ENCODE results near the gene KRT77.

KRT77 gene

GRCh38 chr12:52685406-52685890 is 17.9 kb downstream of the KRT77 start:
- ChIA-PET POLR2A (interaction anchor here (0.7 kb wide), 1 partner anchor 152 kb away, joined by 3 read pairs; no protein-coding TSS in a partner anchor), CTCF (interaction anchor here (0.6 kb wide), 1 partner anchor 531 kb away, joined by 5 read pairs; no protein-coding TSS in a partner anchor)
- H3K4me3 ChIP-seq (ENCODE audit: low read depth, low read length): no peak overlapping the region
- TF ChIP-seq ZNF785 (tag by site-specific recombination; IDR thresholded peaks at IDR 0.05): no peak
- TF ChIP-seq ZNF521 (tag by site-specific recombination; IDR thresholded peaks at IDR 0.05): no peak
- TF ChIP-seq ZNF391 (tag by site-specific recombination; IDR thresholded peaks at IDR 0.05; ENCODE audit: borderline replicate concordance, low read depth): no peak
- no peak for TF ChIP-seq ZBTB11 (tag by site-specific recombination; conservative IDR thresholded peaks at IDR 0.05; ENCODE audit: low read depth)
- no peak for TF ChIP-seq ZNF175 (tag by site-specific recombination; IDR thresholded peaks at IDR 0.05)
- TF ChIP-seq SCRT1 (tag by site-specific recombination; IDR thresholded peaks at IDR 0.05; ENCODE audit: borderline replicate concordance): no peak
- TF ChIP-seq ZNF394 (tag by site-specific recombination; IDR thresholded peaks at IDR 0.05; ENCODE audit: borderline replicate concordance): no peak
- no peaks in the 10 kb centered on the region for H3K36me3 ChIP-seq (ENCODE audit: control insufficient read depth in 2 of 2, insufficient read depth in 1 of 2, low read length in 2 of 2)
- no peaks in the 10 kb centered on the region for H3K4me1 ChIP-seq (ENCODE audit: control insufficient read depth, insufficient read depth, low read length)
- no peak overlapping the region for H3K27ac ChIP-seq (ENCODE audit: extremely low read depth, low read depth, low read length)
- H3K9me3 ChIP-seq (ENCODE audit: control insufficient read depth, insufficient read depth, low read depth, low read length): no peaks in the 10 kb centered on the region

- POLR2A ChIA-PET: interaction anchor here (0.7 kb wide), 1 partner anchor 153 kb away, joined by 3 read pairs; no protein-coding TSS in a partner anchor
- TF ChIP-seq ZNF311 (tag by site-specific recombination; IDR thresholded peaks at IDR 0.05; ENCODE audit: borderline replicate concordance) (no peak), ZNF837 (tag by site-specific recombination; IDR thresholded peaks at IDR 0.05) (no peak), KLF10 (tag by site-specific recombination; IDR thresholded peaks at IDR 0.05) (no peak), ZNF223 (tag by site-specific recombination; IDR thresholded peaks at IDR 0.05) (no peak), ZNF114 (tag by site-specific recombination; IDR thresholded peaks at IDR 0.05) (no peak), EGR2 (tag by site-specific recombination; IDR thresholded peaks at IDR 0.05; ENCODE audit: low read depth) (no peak), ZNF561 (tag by site-specific recombination; IDR thresholded peaks at IDR 0.05; ENCODE audit: borderline replicate concordance) (no peak), GLI2 (tag by site-specific recombination; IDR thresholded peaks at IDR 0.05; ENCODE audit: borderline replicate concordance, low read depth) (no peak)
- no peak overlapping the region for H3K27ac ChIP-seq (ENCODE audit: extremely low read depth, low read depth, low read length)
Measured at GRCh38 chr12:52684431-52684830, 18.9 kb downstream of the KRT77 start.

GRCh38 chr12:52683575-52684300 is 19.6 kb downstream of the KRT77 start:
- Histone ChIP-seq H3K4me1 (ENCODE audit: control insufficient read depth, insufficient read depth, low read length) (no peaks in the 10 kb centered on the region), H3K9me3 (ENCODE audit: control insufficient read depth, insufficient read depth, low read depth, low read length) (no peaks in the 10 kb centered on the region), H3K27ac (ENCODE audit: extremely low read depth, low read depth, low read length) (no peak overlapping the region), H3K36me3 (ENCODE audit: control insufficient read depth in 2 of 2, insufficient read depth in 1 of 2, low read length in 2 of 2) (no peaks in the 10 kb centered on the region), H3K4me3 (ENCODE audit: low read depth, low read length) (no peak overlapping the region)
- ChIA-PET CTCF (interaction anchor here (1.0 kb wide), 1 partner anchor 562 kb away, joined by 3 read pairs; no protein-coding TSS in a partner anchor), POLR2A (no interaction called here)
- TF ChIP-seq ZNF707 (tag by site-specific recombination; IDR thresholded peaks at IDR 0.05) (no peak), ZNF335 (tag by site-specific recombination; conservative IDR thresholded peaks at IDR 0.05) (no peak), REST (tag by site-specific recombination; IDR thresholded peaks at IDR 0.05) (no peak), ATF2 (tag by site-specific recombination; IDR thresholded peaks at IDR 0.05; ENCODE audit: low read depth) (no peak), ZNF791 (tag by site-specific recombination; IDR thresholded peaks at IDR 0.05) (no peak), ZNF510 (tag by site-specific recombination; IDR thresholded peaks at IDR 0.05; ENCODE audit: insufficient replicate concordance) (no peak), ZNF76 (tag by site-specific recombination; IDR thresholded peaks at IDR 0.05; ENCODE audit: borderline replicate concordance, low read depth) (no peak), ZNF19 (tag by site-specific recombination; IDR thresholded peaks at IDR 0.05; ENCODE audit: low read depth) (no peak)

More at GRCh38 chr12:52684431-52684830, 18.9 kb downstream of the KRT77 start:
- CTCF ChIA-PET: no interaction called here
- no peaks in the 10 kb centered on the region for H3K4me1 ChIP-seq (ENCODE audit: control insufficient read depth, insufficient read depth, low read length)
- no peaks in the 10 kb centered on the region for H3K36me3 ChIP-seq (ENCODE audit: control insufficient read depth in 2 of 2, insufficient read depth in 1 of 2, low read length in 2 of 2)
- no peak overlapping the region for H3K4me3 ChIP-seq (ENCODE audit: low read depth, low read length)
- H3K9me3 ChIP-seq (ENCODE audit: control insufficient read depth, insufficient read depth, low read depth, low read length): no peaks in the 10 kb centered on the region

Data from HEK293 (cell line).